Panc1 (cell line): ENCODE results near the gene FAM227A. TPM values are rescaled to one million over a fixed set of nuclear protein-coding genes. Genes with fewer than 3 reads are reported as not detected.

ENCODE experiments used
- ATAC-seq: fragments of 200-7000 bp; cut with Tn5 transposase; 2 replicates; pipeline ENCODE4 v1.9.1; 2020; ENCODE audit warnings: mild to moderate bottlenecking, moderate library complexity
- BruUV-seq: library from RNA; stranded (reverse); fragments of 400-500 nt; replicated peaks from 2 replicates; lab custom pipeline; 2021; lab: Mats Ljungman, UMichigan
- CTCF ChIA-PET: fragments of 300-600 bp; sonication (Branson Sonifier 250); formaldehyde crosslinking; loops from one replicate; lab custom pipeline; 2022; ENCODE audit warnings: antibody characterized with exemption; lab: Charles Lee
- POLR2A ChIA-PET: fragments of 300-600 bp; sonication (Branson Sonifier 250); formaldehyde crosslinking; loops from one replicate; lab custom pipeline; 2022; ENCODE audit warnings: antibody characterized with exemption; lab: Charles Lee
- DNase-seq: peaks from one replicate; pipeline ENCODE4 v3.0.0-alpha.2; 2010; ENCODE audit warnings: low read depth, low spot score
- H3K27ac ChIP-seq: 2 replicates; pipeline ENCODE4 v1.5.1; 2011; ENCODE audit warnings: mild to moderate bottlenecking, low read length, inconsistent platforms
- H3K27me3 ChIP-seq: fragments of 200-500 bp; sonication (Bioruptor generic); 2 replicates; pipeline ENCODE4 v1.6.0; 2014; ENCODE audit warnings: low read length, inconsistent platforms; ENCODE audit not compliant: control insufficient read depth, insufficient read depth
- H3K36me3 ChIP-seq: fragments of 200-500 bp; sonication (Bioruptor generic); 2 replicates; pipeline ENCODE4 v1.5.1; 2014; ENCODE audit warnings: inconsistent platforms, mild to moderate bottlenecking, low read length, moderate library complexity; ENCODE audit not compliant: control insufficient read depth, insufficient read depth
- H3K4me1 ChIP-seq: 2 replicates; pipeline ENCODE4 v1.5.1; 2011; ENCODE audit warnings: inconsistent platforms, mild to moderate bottlenecking, low read length, moderate library complexity; ENCODE audit not compliant: control insufficient read depth, insufficient read depth
- H3K4me3 ChIP-seq, 2 experiments: 2 replicates each; pipeline ENCODE4 v1.5.1; 2011 to 2012; ENCODE audit warnings: low read depth in 2 of 2, low read length in 2 of 2, mild to moderate bottlenecking in 2 of 2, inconsistent platforms in 1 of 2, moderate library complexity in 1 of 2
- H3K9me3 ChIP-seq: fragments of 200-500 bp; sonication (Bioruptor generic); 2 replicates; pipeline ENCODE4 v1.5.1; 2014; ENCODE audit warnings: low read depth, mild to moderate bottlenecking, inconsistent platforms, low read length, moderate library complexity; ENCODE audit not compliant: control insufficient read depth, insufficient read depth
- POLR2AphosphoS5 ChIP-seq: IDR thresholded peaks from 2 replicates; pipeline ENCODE4 v1.6.1; 2012; ENCODE audit warnings: mild to moderate bottlenecking, low read depth, low read length, moderate library complexity
- SIN3A ChIP-seq: IDR thresholded peaks from 2 replicates; pipeline ENCODE4 v1.6.1; 2012; ENCODE audit warnings: low read depth, mild to moderate bottlenecking, low read length, moderate library complexity, borderline replicate concordance; ENCODE audit not compliant: insufficient read depth
- TCF7L2 ChIP-seq: IDR thresholded peaks from 2 replicates; pipeline ENCODE4 v1.6.1; 2011; ENCODE audit warnings: mild to moderate bottlenecking, low read depth, low read length, inconsistent platforms
- in situ Hi-C: cut with HindIII; loops from 2 replicates; pipeline ENCODE4 v1.10.0; 2016; ENCODE audit warnings: low sequenced_read_pairs, low pct_unique_long_range_greater_than_20kb
- intact Hi-C: fragments of 100-400 bp; cut with micrococcal nuclease; formaldehyde crosslinking; loops from one replicate; pipeline ENCODE4 v1.10.0; 2022; ENCODE audit not compliant: unreplicated experiment
- total RNA-seq: library from RNA; stranded (reverse); gene quantifications from one replicate; pipeline ENCODE4 v1.2.1, GENCODE V29; 2021; ENCODE audit not compliant: unreplicated experiment
- TF ChIP-seq, protein P1 (sequence below), 2 experiments: IDR thresholded peaks; 2 replicates each; pipeline ENCODE4 v1.6.1; 2011 to 2012; ENCODE audit warnings: low read depth in 2 of 2, control low read depth in 1 of 2, low read length in 1 of 2, mild to moderate bottlenecking in 1 of 2, moderate library complexity in 1 of 2; ENCODE audit not compliant: insufficient read depth in 1 of 2
- TF ChIP-seq, protein P2 (sequence below): fragments of 450-650 bp; IDR thresholded peaks from 2 replicates; pipeline ENCODE4 v1.5.1; 2017; ENCODE audit warnings: mild to moderate bottlenecking

The FAM227A gene
- total RNA-seq, 1 experiment from 2014 or later = 2.4 TPM

DNA sequence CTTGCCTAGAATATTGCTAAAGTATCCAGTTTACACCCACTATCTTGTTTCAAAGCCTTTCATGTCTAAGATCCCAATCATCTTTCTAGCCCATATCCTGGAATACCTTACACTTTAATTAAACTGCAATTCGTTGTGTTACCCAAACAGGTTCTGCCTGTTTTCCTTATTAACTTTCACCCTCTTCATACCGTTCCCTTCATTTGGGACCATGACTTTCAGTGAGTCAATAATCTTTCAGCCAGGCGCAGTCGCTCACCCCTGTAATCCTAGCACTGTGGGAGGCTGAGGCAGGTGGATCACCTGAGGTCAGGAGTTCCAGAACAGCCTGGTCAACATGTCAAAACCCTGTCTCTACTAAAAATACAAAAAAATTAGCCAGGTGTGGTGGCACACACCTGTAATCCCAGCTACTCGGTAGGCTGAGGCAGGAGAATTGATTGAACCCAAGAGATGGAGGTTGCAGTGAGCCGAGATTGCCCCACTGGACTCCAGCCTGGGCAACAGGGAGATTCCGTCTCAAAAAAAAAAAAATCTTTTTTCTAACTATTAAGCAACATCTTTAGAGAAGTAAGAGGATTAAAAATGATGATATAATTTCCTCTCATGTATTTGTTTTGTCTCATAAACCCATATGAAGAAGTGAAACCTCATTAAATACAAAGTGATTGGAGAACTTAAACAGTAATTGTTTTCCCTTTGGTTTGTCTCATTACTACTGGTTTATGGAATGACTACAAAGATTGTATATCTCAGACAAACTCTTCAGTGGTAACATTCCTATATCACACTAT, 106.9 kb downstream of the FAM227A start:
- TF ChIP-seq SIN3A (no peak), TCF7L2 (no peak), POLR2AphosphoS5 (no peak)
- TF ChIP-seq, protein P1, sequence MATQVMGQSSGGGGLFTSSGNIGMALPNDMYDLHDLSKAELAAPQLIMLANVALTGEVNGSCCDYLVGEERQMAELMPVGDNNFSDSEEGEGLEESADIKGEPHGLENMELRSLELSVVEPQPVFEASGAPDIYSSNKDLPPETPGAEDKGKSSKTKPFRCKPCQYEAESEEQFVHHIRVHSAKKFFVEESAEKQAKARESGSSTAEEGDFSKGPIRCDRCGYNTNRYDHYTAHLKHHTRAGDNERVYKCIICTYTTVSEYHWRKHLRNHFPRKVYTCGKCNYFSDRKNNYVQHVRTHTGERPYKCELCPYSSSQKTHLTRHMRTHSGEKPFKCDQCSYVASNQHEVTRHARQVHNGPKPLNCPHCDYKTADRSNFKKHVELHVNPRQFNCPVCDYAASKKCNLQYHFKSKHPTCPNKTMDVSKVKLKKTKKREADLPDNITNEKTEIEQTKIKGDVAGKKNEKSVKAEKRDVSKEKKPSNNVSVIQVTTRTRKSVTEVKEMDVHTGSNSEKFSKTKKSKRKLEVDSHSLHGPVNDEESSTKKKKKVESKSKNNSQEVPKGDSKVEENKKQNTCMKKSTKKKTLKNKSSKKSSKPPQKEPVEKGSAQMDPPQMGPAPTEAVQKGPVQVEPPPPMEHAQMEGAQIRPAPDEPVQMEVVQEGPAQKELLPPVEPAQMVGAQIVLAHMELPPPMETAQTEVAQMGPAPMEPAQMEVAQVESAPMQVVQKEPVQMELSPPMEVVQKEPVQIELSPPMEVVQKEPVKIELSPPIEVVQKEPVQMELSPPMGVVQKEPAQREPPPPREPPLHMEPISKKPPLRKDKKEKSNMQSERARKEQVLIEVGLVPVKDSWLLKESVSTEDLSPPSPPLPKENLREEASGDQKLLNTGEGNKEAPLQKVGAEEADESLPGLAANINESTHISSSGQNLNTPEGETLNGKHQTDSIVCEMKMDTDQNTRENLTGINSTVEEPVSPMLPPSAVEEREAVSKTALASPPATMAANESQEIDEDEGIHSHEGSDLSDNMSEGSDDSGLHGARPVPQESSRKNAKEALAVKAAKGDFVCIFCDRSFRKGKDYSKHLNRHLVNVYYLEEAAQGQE (IDR thresholded peaks at IDR 0.05; ENCODE audit: insufficient read depth in 1 of 2, low read depth in 2 of 2, low read length in 1 of 2) = no peak
- TF ChIP-seq, protein P2, sequence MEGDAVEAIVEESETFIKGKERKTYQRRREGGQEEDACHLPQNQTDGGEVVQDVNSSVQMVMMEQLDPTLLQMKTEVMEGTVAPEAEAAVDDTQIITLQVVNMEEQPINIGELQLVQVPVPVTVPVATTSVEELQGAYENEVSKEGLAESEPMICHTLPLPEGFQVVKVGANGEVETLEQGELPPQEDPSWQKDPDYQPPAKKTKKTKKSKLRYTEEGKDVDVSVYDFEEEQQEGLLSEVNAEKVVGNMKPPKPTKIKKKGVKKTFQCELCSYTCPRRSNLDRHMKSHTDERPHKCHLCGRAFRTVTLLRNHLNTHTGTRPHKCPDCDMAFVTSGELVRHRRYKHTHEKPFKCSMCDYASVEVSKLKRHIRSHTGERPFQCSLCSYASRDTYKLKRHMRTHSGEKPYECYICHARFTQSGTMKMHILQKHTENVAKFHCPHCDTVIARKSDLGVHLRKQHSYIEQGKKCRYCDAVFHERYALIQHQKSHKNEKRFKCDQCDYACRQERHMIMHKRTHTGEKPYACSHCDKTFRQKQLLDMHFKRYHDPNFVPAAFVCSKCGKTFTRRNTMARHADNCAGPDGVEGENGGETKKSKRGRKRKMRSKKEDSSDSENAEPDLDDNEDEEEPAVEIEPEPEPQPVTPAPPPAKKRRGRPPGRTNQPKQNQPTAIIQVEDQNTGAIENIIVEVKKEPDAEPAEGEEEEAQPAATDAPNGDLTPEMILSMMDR = no peak
- Histone ChIP-seq H3K27ac (no peak overlapping the region), H3K4me1 (no peaks in the 10 kb centered on the region), H3K4me3 (no peak overlapping the region), H3K27me3 (no peaks in the 10 kb centered on the region), H3K9me3 (no peaks in the 10 kb centered on the region), H3K36me3 (no peaks in the 10 kb centered on the region)
- no peak for DNase-seq
- ChIA-PET CTCF (no interaction called here), POLR2A (no interaction called here)
- BruUV-seq = no TSS peak
- intact Hi-C loops = no loop called here
- in situ Hi-C loops = no loop called here
- ATAC-seq = no peak

DNA sequence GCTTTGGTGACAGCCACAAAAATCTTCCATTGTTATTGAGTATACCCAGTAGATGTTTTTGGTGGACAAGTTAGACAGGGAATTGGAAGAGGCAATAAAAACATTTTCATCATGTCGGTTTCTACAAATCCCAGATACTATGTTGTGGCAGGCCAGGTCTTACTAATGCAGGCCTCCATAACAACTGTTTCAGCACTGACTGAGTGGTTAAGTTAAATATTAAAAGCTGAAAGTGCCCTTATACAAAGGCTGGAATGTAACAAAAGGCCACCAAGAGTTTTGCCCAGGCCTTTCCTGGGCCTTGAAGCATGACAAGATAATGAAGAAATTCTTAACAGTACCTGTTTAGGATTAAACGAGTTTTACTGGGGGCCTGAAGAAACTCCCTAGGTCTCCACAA, 115.5 kb downstream of the FAM227A start:
- H3K36me3 ChIP-seq = no peaks in the 10 kb centered on the region
- H3K27me3 ChIP-seq = no peaks in the 10 kb centered on the region
- no peak overlapping the region for H3K27ac ChIP-seq
- no peak overlapping the region for H3K4me3 ChIP-seq
- ChIA-PET POLR2A (no interaction called here), CTCF (no interaction called here)
- H3K4me1 ChIP-seq = no peaks in the 10 kb centered on the region
- no peak for DNase-seq
- in situ Hi-C loops (no loop called here), intact Hi-C loops (no loop called here)
- TF ChIP-seq, protein P1 (IDR thresholded peaks at IDR 0.05; ENCODE audit: insufficient read depth in 1 of 2, low read depth in 2 of 2, low read length in 1 of 2) = no peak
- no peak for TF ChIP-seq TCF7L2
- TF ChIP-seq, protein P2 = no peak
- TF ChIP-seq POLR2AphosphoS5 = no peak
- TF ChIP-seq SIN3A = no peak
- BruUV-seq = no TSS peak
- no peak for ATAC-seq
- H3K9me3 ChIP-seq = no peaks in the 10 kb centered on the region
